GM18499 (cell line): ENCODE data around the gene SSBP2.
"Not testable (repeated sequence)": the region's sequence is repeated elsewhere in the genome, so short reads cannot be mapped to it uniquely, and the experiment has no call there.

Experiments
- ATAC-seq: cut with Tn5 transposase; IDR thresholded peaks from one replicate; pipeline ENCODE4 v1.9.1; 2021; ENCODE audit warnings: moderate number of reproducible peaks; ENCODE audit not compliant: insufficient read depth, unreplicated experiment

The SSBP2 gene

GRCh38 chr5:81488862-81489261 lies 262.0 kb downstream of the SSBP2 start:
- no peak for ATAC-seq

GRCh38 chr5:81486711-81487110 lies 264.2 kb downstream of the SSBP2 start:
- no peak for ATAC-seq

GRCh38 chr5:81482595-81482994 lies 268.3 kb downstream of the SSBP2 start:
- ATAC-seq = no peak

GRCh38 chr5:81473395-81473794 lies 277.5 kb downstream of the SSBP2 start:
- ATAC-seq = not testable (repeated sequence)

- no peak for ATAC-seq
These were observed 281.2 kb downstream of the SSBP2 start for GRCh38 chr5:81469676-81470075.

- no peak for ATAC-seq
These were observed 300.0 kb downstream of the SSBP2 start for GRCh38 chr5:81450940-81451339.

GRCh38 chr5:81435023-81435422 lies 315.9 kb downstream of the SSBP2 start:
- ATAC-seq = no peak

- ATAC-seq = no peak
These were observed 320.9 kb downstream of the SSBP2 start for GRCh38 chr5:81429985-81430384.

- no peak for ATAC-seq
These were observed 321.5 kb downstream of the SSBP2 start for GRCh38 chr5:81429363-81429762.

GRCh38 chr5:81428861-81429260 lies 322.0 kb downstream of the SSBP2 start:
- no peak for ATAC-seq

GRCh38 chr5:81428446-81428845 lies 322.5 kb downstream of the SSBP2 start:
- ATAC-seq = no peak

- ATAC-seq = no peak
These were observed 323.3 kb downstream of the SSBP2 start for GRCh38 chr5:81427566-81427965.

- ATAC-seq = no peak
These were observed 324.4 kb downstream of the SSBP2 start for GRCh38 chr5:81426359-81427030.

GRCh38 chr5:81425569-81425968 lies 325.3 kb downstream of the SSBP2 start:
- no peak for ATAC-seq

- no peak for ATAC-seq
These were observed 326.2 kb downstream of the SSBP2 start for GRCh38 chr5:81424728-81425127.

GRCh38 chr5:81422671-81423070 lies 328.2 kb downstream of the SSBP2 start:
- no peak for ATAC-seq

GRCh38 chr5:81420039-81420667 lies 330.7 kb downstream of the SSBP2 start:
- no peak for ATAC-seq

GRCh38 chr5:81418606-81419005 lies 332.3 kb downstream of the SSBP2 start:
- no peak for ATAC-seq

- ATAC-seq = no peak
These were observed 333.8 kb downstream of the SSBP2 start for GRCh38 chr5:81417052-81417451.

- no peak for ATAC-seq
These were observed 341.0 kb downstream of the SSBP2 start for GRCh38 chr5:81409896-81410295.

GRCh38 chr5:81409361-81409760 lies 341.5 kb downstream of the SSBP2 start:
- no peak for ATAC-seq

- no peak for ATAC-seq
These were observed 342.4 kb downstream of the SSBP2 start for GRCh38 chr5:81408496-81408895.
